GM19238 (cell line): Measurements from ENCODE around the gene MAPKAPK2.

Source experiments
- DNase-seq: peaks from one replicate; pipeline ENCODE4 v3.0.0; 2011; ENCODE audit warnings: low spot score; ENCODE audit not compliant: insufficient read length

Gene MAPKAPK2

GRCh38 chr1:206660136-206660535 lies 24.6 kb upstream of the MAPKAPK2 start:
- no peak for DNase-seq

DNA sequence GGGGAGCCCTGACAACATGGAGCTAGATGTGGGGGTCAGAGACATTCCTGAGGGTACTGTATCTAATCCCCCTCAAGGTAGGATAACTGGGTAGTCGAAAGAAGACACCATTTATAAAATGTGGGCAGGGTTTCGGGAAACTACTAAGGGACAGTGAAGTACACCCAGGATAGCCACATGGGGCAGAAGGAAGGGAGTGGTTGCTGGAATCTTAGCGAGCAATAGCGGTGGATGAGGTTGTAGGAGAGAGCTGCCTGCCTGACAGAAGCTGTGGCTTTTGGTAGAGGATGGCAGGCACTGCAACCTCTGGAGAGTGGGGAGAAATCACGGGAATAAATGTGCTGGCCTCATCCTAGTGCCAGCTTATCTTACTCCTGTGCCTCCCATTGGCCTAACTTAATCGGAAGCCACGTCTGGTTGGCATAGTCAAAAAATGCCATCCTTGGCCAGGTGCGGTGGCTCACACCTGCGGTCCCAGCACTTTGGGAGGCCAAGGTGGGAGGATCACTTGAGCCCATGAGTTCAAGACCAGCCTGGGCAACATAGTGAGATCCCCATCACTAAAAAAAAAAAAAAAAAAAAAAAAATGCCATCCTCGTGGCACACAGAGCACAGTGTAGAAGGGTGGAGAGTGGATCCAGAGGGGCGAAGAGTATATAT lies 23.4 kb upstream of the MAPKAPK2 start:
- DNase-seq = no peak

DNA sequence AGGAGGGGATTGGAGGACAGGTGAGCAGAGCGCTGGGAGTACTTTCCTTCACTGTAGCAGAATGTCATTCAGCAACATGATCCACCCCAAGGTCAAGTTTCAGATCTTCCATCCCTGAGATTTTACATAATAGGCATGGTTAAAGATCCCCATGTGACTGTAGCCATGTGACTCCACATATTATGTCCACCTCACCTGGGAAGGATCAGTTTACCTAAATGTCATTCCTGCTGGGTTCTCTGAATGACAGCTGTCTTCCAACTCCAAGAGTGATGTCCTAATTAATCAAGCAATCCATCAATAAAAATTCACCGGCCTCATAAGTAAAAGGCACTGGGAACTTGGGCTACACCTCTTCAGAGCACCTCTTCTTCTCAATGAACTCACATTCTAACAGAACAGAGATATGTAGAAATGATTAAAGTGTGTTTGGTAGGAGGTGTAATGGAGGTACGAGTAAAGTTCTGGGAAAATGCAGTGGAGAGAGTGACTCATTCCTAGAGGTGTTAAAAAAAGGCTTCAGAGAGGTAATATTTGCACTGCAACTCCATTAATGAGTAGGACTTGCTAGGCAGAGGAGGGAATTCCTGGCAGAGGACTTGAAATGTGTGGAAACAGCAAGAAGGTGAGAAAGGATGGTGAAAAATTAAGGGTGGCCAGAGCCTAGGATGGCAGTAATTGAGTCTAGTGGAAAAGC lies 22.2 kb upstream of the MAPKAPK2 start:
- no peak for DNase-seq

GRCh38 chr1:206663362-206663761 lies 21.3 kb upstream of the MAPKAPK2 start:
- DNase-seq = no peak

DNA sequence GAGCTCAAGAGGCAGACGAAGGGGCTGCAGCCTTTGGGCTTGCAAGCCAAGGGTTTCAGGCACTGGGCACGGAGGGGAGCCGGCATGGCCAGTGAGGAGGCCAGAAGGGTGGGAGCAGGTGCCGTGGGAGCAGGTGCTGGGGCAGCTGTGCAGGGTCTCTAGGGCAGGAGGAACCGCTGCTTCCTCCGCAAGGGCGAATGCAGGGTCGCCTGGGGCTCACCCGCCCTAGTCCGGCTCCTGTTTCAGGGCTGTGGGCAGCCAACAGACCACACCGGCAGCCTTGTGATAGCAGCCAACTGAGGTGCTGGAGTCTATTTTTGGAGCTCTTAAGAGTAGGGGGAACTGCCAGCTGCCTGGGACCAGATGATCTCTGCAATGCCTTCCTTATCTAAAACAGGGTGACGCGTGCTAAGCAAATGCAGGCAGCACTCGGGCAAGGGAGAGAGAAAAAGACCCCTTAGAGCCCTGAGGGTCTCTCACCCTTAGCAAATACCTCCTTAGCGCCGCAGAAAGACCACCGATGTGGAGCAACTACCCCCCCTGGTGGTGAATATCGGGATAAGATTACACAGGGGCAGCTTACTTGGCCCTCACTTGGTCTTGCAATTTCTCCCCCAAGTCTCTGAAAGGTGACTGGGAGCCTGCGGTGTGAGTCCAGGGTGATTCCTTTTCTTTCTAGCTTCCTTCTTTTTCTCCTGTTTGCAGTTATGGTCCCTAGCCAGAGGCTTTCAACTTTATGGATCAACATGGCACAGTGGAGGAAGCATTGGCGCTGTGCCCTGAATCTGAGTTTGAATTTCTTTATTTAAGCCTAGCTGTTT lies 20.7 kb upstream of the MAPKAPK2 start:
- DNase-seq = peak; percentile 67

GRCh38 chr1:206664740-206665139 lies 20.0 kb upstream of the MAPKAPK2 start:
- DNase-seq = no peak

- no peak for DNase-seq
Measured at GRCh38 chr1:206666031-206666561, 18.6 kb upstream of the MAPKAPK2 start.

- no peak for DNase-seq
Measured at GRCh38 chr1:206666954-206667665, 17.6 kb upstream of the MAPKAPK2 start.

DNA sequence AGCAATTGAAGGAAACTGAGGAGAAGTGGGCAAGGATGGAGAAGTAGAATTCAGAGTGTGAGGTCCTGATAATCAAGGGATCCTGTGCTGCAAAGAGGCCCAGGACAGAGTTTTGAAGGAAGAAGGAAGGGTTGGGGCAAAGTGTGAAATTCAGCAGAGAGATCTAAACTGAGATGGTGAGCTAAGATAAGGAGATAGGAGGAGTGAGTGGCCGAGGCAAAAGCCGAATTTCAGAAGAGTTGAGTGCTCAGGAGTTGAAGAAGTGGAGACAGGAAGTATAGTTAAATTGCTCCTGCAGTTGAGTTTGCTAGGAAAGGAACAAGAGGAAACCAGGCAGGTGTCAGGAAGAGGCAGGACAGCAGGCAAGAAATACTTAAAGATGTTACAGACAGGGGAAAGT lies 16.4 kb upstream of the MAPKAPK2 start:
- DNase-seq = no peak

DNA sequence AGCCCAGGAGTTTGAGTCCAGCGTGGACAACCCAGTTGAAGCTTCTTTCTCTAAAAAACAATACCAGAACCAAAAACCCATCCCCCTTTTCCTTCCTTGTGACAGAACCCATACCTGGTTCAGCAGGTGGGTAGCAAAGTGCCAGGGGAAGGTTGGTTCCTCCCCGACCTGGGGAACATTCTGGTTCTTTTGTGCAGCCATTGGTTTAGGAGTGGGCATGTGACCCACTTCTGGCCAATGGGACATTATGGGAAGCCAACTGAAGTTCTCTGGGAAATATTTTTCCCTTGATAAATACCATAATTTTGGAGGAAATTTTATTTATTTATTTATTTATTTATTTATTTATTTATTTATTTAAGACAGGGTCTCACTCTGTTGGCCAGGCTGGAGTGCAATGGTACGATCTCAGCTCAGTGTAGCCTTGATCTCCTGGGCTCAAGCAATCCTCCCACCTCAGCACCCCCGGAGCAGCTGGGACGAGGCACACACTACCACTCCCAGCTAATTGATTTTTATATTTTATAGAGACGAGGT lies 15.8 kb upstream of the MAPKAPK2 start:
- no peak for DNase-seq

DNA sequence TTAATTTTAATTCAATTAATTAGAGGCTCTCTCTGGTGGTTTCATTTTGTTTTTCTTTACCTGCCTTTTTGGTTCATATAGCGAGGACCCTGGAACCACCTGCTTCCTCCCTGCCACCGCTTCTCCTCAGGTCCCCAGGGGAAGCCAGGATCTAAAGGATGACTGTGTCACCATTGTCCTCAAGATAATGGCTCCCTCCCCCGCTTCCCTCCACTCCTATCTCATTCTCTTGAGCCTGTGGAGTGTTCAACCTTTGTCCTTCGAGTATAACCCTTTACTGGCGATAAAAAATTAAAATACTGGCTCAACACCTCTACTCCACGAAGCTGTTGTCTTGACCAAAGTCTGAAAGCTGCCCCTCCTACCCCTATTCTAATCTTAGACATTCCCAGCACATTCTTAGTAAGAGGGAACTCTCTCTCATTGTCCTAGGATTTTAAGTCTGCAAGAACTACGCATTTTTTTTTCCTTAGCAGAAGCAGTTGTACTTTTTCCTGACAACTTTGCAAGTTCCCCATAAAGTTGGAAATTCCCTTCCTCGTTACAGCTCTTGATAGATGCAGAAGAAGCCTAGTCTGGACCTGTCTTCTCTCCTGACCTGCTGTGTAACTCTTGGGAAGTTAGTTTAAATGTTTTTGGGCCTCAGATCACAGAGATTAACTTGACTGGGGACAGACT lies 12.6 kb upstream of the MAPKAPK2 start:
- DNase-seq = no peak

GRCh38 chr1:206672844-206673758 lies 11.6 kb upstream of the MAPKAPK2 start:
- no peak for DNase-seq

DNA sequence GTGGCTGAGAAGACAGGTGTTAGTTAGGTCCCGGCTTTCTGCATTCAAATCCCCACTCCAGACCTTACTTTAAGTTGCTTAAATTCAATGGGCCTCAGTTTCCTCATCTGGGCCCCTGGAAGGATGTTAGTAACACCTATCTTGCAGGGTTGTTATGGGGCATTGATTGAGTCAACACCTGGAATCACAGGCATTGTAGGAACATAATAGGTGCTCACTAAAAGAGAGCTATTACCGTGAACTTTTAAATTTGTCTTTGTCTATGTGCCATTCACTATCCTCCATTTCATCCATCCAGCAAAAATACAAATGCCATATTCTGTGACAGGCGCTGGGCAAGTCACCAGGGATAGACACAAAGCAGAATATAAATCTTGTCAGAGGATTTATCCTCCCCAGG lies 10.5 kb upstream of the MAPKAPK2 start:
- DNase-seq = no peak

GRCh38 chr1:206674745-206675175 lies 9.9 kb upstream of the MAPKAPK2 start:
- DNase-seq = no peak

DNA sequence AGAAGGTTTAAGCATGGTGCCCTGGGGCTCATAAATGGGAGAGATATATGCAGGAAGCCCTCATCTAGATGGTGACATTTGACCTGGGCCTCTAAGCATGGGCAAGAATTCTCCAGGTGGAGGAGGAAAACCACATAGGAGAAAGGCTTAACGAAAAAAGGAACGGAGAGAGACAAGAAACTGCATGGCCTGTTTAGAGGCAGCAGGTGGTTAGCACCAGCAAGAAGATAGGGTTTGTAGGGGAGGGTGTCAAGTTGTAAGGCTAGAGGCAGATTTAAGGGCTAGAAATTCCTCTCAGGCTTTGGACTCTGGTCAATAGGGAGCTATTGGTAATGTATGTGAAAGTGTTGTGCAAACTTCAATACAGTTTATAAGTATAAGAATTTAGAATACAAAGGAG lies 8.2 kb upstream of the MAPKAPK2 start:
- no peak for DNase-seq

GRCh38 chr1:206678490-206678889 lies 6.2 kb upstream of the MAPKAPK2 start:
- no peak for DNase-seq

DNA sequence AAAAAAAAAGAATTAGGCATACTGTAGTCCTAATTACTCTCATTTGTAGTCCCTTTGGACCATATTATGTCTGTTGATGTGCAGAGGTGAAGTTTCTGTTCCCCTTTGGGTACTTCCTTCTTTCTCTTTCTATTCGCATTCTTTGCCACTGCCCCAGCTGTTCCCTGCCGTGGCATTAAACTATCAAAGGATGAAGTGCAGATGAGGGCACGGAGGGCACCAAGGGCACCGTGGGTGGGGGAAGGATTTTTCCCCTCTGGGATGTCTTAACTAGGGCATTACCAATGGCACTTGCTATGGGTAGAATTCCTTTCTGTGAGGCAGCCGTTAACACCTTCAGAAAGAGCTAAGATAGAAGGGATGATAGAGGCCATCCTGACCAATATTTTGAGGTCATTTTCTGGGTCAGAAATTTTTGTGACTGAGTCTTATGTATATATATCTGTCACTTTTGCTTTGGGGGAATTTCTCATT lies 4.9 kb upstream of the MAPKAPK2 start:
- DNase-seq = peak; percentile 56

- DNase-seq = no peak
Measured at GRCh38 chr1:206680279-206680678, 4.4 kb upstream of the MAPKAPK2 start.

GRCh38 chr1:206681359-206681758 lies 3.3 kb upstream of the MAPKAPK2 start:
- DNase-seq = no peak
